Measurements from ENCODE around the gene GPANK1.
A peak's percentile ranks its signal among the peaks of the same experiment; 100 is the strongest.

Gene GPANK1

DNA sequence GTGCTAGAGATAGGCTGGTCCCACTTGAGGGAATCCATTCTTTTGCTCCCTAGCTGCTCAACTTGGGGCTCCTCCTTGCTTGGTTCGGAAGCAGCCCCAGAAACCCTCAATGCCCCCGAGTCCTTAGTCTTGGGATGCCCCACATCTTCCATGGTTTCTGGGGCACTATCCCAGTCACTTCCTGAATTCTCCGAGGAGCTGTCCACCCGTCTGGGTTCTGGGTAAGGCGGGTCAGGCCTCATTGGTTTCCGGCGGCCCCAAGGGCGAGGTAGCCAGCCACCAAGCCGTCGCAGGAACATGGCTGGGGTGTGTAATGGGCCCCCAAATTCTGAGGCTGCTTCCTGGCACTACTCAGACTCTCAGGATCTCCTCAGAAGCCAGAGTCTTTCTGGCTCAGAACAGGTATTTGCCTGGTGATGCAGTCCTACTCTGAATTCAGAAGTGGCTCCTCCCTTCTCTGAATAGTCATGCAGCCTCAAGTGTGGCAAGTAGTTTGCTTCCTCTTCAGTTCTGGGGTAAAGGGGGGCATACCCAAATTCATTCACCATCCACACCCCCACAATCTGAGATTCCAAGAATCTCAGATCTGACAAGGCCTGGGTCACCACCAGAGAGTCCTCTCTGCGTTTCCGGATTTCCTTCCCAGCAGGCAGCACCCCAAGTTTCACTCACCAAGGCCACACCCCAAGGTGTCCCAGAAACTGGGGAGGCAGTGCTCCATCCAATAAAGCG, 5.0 kb downstream of the GPANK1 start:
- CTCF ChIA-PET: interaction anchor here (0.5 to 1.5 kb wide), 6 partner anchors 8 to 171 kb away, joined by 3 to 16 read pairs (median 4); partner anchors contain the start of gene BAG6
- H3K4me1 ChIP-seq (ENCODE audit: control insufficient read depth, insufficient read depth, low read length): peaks cover 6% of the 10 kb centered on the region; the same call in 1 of the 2 replicates
- TF ChIP-seq ZBTB10 (tag by site-specific recombination; IDR thresholded peaks at IDR 0.05): peak; percentile 37; the same call in 1 of the 2 replicates
- TF ChIP-seq HOXD13 (CRISPR knock-in tag; IDR thresholded peaks at IDR 0.05; ENCODE audit: borderline replicate concordance): no peak
- no peak for TF ChIP-seq KLF10 (tag by site-specific recombination; IDR thresholded peaks at IDR 0.05)
- no peak for TF ChIP-seq ZNF202 (tag by site-specific recombination; IDR thresholded peaks at IDR 0.05; ENCODE audit: borderline replicate concordance)
- no peak for TF ChIP-seq ZBTB1 (tag by site-specific recombination; IDR thresholded peaks at IDR 0.05)
- TF ChIP-seq PRDM10 (tag by site-specific recombination; IDR thresholded peaks at IDR 0.05): 0 out of 2 replicates have a peak, but pooled peaks have one; percentile 7
- TF ChIP-seq ZNF48 (tag by site-specific recombination; IDR thresholded peaks at IDR 0.05): no peak
- TF ChIP-seq REST (tag by site-specific recombination; IDR thresholded peaks at IDR 0.05): peak; percentile 91
- H3K36me3 ChIP-seq (ENCODE audit: control insufficient read depth in 2 of 2, insufficient read depth in 1 of 2, low read length in 2 of 2): peaks cover 0 to 55% of the 10 kb centered on the region in 2 experiments; a peak in 2 of 3 replicates
- H3K27ac ChIP-seq (ENCODE audit: extremely low read depth, low read depth, low read length): peak overlapping the region; percentile 73
- POLR2A ChIA-PET: interaction anchor here (0.6 to 7.4 kb wide), 28 partner anchors 7 to 1312 kb away, joined by 3 to 180 read pairs (median 5); partner anchors contain the start of genes ABHD16A, APOM, ATP6V1G2 and BAG6
- peak overlapping the region; percentile 67 for H3K4me3 ChIP-seq (ENCODE audit: low read depth, low read length)
- no peaks in the 10 kb centered on the region for H3K9me3 ChIP-seq (ENCODE audit: control insufficient read depth, insufficient read depth, low read depth, low read length)

DNA sequence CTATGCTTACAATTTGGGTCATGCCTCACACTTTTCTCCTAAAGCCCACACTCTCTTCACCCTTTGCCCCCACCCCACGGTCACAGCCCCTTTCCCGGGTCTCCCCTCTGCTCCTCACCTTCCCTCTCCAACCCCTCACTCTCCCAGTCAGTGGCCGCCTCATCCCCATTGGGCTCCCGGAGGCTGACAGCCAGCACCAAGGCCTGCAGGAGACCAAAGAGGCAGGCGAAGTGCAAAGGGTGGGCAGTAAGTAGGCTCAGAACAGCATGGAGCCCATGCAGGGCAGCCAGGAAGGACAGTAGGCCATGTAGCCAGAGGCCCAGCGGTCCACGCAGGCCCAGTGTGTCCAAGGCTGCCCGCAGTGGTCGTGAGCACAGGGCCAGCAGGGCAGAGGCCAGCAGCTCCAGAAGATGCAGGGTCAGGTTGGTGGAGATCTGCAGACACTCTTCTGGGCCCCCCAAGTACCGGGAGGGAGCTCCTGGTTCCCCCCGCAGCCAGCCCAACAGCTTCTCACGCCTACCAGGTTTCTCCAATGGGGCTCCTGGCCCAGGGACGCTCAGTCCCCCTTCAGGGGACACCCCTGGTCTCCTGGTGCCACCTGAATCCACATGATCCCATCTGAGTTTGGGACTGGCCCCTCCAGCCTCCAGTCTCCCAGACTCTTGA, 5.7 kb downstream of the GPANK1 start:
- Histone ChIP-seq H3K27ac (ENCODE audit: extremely low read depth, low read depth, low read length) (0 out of 2 replicates have a peak overlapping the region, but pooled peaks have one; percentile 73), H3K9me3 (ENCODE audit: control insufficient read depth, insufficient read depth, low read depth, low read length) (no peaks in the 10 kb centered on the region), H3K4me3 (ENCODE audit: low read depth, low read length) (peak overlapping the region; percentile 67), H3K36me3 (ENCODE audit: control insufficient read depth in 2 of 2, insufficient read depth in 1 of 2, low read length in 2 of 2) (peaks cover 0 to 55% of the 10 kb centered on the region in 2 experiments; a peak in 2 of 3 replicates), H3K4me1 (ENCODE audit: control insufficient read depth, insufficient read depth, low read length) (peaks cover 3% of the 10 kb centered on the region; the same call in 1 of the 2 replicates)
- POLR2A ChIA-PET: interaction anchor here (0.6 to 3.2 kb wide), 5 partner anchors 12 to 942 kb away, joined by 3 to 12 read pairs (median 8); partner anchors contain the start of gene MDC1
- CTCF ChIA-PET: no interaction called here
- no peak for TF ChIP-seq ZNF391 (tag by site-specific recombination; IDR thresholded peaks at IDR 0.05; ENCODE audit: borderline replicate concordance, low read depth)
- no peak for TF ChIP-seq ZNF776 (tag by site-specific recombination; IDR thresholded peaks at IDR 0.05; ENCODE audit: borderline replicate concordance)
- no peak for TF ChIP-seq GLIS2 (tag by site-specific recombination; IDR thresholded peaks at IDR 0.05)

Measured in HEK293 (cell line).